GM10248 (cell line): ENCODE results near the gene CELA2A.
"Not testable (repeated sequence)": the region's sequence is repeated elsewhere in the genome, so short reads cannot be mapped to it uniquely, and the experiment has no call there.

Experiments used
- CTCF ChIA-PET: fragments of 300-600 bp; sonication (Branson Sonifier 250); formaldehyde crosslinking; extraction: SDS; loops from one replicate; lab custom pipeline; 2021; ENCODE audit warnings: antibody characterized with exemption; lab: Yijun Ruan, JAX
- POLR2A ChIA-PET: fragments of 350-650 bp; sonication (Branson Sonifier 250); formaldehyde crosslinking; extraction: SDS; loops from one replicate; lab custom pipeline; 2020; ENCODE audit warnings: antibody characterized with exemption; lab: Yijun Ruan, JAX
- DNase-seq: peaks from one replicate; pipeline ENCODE4 v3.0.0; 2012; ENCODE audit errors: extremely low spot score
- CTCF ChIP-seq: IDR thresholded peaks from 2 replicates; pipeline ENCODE4 v1.5.1; 2012; ENCODE audit warnings: mild to moderate bottlenecking, low read depth; ENCODE audit errors: extremely low read depth, missing control alignments, control extremely low read depth

CELA2A gene

GRCh38 chr1:15432324-15432723 lies 24.2 kb upstream of the CELA2A start:
- no peak for DNase-seq
- no peak for TF ChIP-seq CTCF
- ChIA-PET CTCF (interaction anchor here (0.8 to 10.4 kb wide), 24 partner anchors 9 to 309 kb away, joined by 3 to 151 read pairs (median 5); no protein-coding TSS in a partner anchor), POLR2A (no interaction called here)

GRCh38 chr1:15433471-15433870 lies 23.1 kb upstream of the CELA2A start:
- DNase-seq, result no peak
- ChIA-PET POLR2A (no interaction called here), CTCF (interaction anchor here (3.0 to 10.4 kb wide), 3 partner anchors 14 to 110 kb away, joined by 18 to 151 read pairs (median 50); no protein-coding TSS in a partner anchor)
- no peak for TF ChIP-seq CTCF

- DNase-seq, POLR2A ChIA-PET: not testable (repeated sequence)
- CTCF ChIA-PET, result interaction anchor here (1.2 to 10.4 kb wide), 2 partner anchors 29 to 111 kb away, joined by 3 to 151 read pairs; no protein-coding TSS in a partner anchor
These were observed 21.8 kb upstream of the CELA2A start for GRCh38 chr1:15434739-15435138.

GRCh38 chr1:15435239-15436077 lies 21.1 kb upstream of the CELA2A start:
- no peak for DNase-seq
- TF ChIP-seq CTCF, result no peak
- ChIA-PET CTCF (interaction anchor here (1.1 to 10.4 kb wide), 4 partner anchors 9 to 112 kb away, joined by 3 to 151 read pairs (median 3); no protein-coding TSS in a partner anchor), POLR2A (no interaction called here)

GRCh38 chr1:15436881-15437442 lies 19.6 kb upstream of the CELA2A start:
- POLR2A ChIA-PET, result no interaction called here
- CTCF ChIA-PET, result interaction anchor here (1.3 to 1.8 kb wide), 2 partner anchors 68 to 114 kb away, joined by 3 to 8 read pairs; no protein-coding TSS in a partner anchor
- no peak for TF ChIP-seq CTCF
- DNase-seq, result no peak

GRCh38 chr1:15439325-15439724 lies 17.2 kb upstream of the CELA2A start:
- no peak for TF ChIP-seq CTCF
- ChIA-PET CTCF (no interaction called here), POLR2A (no interaction called here)
- no peak for DNase-seq
